ENCODE data around the gene NT5C1A.

GRCh38 chr1:39646232-39647081, 25.4 kb downstream of the NT5C1A start:
- TF ChIP-seq CTCF (conservative IDR thresholded peaks at IDR 0.05; ENCODE audit: low read length) (no peak), EZH2phosphoT487 (IDR thresholded peaks at IDR 0.05; ENCODE audit: borderline replicate concordance, low read depth, low read length) (no peak)

Data from OCI-LY7 (cell line).